HepG2 (cell line): ENCODE measurements around the gene HSPB6. TPM values are rescaled to one million over a fixed set of nuclear protein-coding genes. Genes with fewer than 3 reads are reported as not detected.

Experiments
- ATRX ChIP-seq: sonication (generic); formaldehyde crosslinking; IDR thresholded peaks from 2 replicates; pipeline ENCODE4 v1.4.0; 2020; ENCODE audit warnings: missing genetic modification reagents, borderline replicate concordance
- BHLHE40 ChIP-seq: IDR thresholded peaks from 2 replicates; pipeline ENCODE4 v1.6.1; 2011; ENCODE audit warnings: low read length, improper control_type of control experiment
- BRF2 ChIP-seq: sonication (generic); formaldehyde crosslinking; IDR thresholded peaks from 2 replicates; pipeline ENCODE4 v1.8.1; 2022; ENCODE audit warnings: mild to moderate bottlenecking, missing genetic modification reagents
- ELF1 ChIP-seq: sonication (generic); formaldehyde crosslinking; IDR thresholded peaks from 2 replicates; pipeline ENCODE4 v1.4.0; 2020; ENCODE audit warnings: missing genetic modification reagents
- ETV6 ChIP-seq: sonication (generic); formaldehyde crosslinking; conservative IDR thresholded peaks from 2 replicates; pipeline ENCODE4 v1.4.0; 2020; ENCODE audit warnings: missing genetic modification reagents
- FOXO4 ChIP-seq: sonication (generic); formaldehyde crosslinking; conservative IDR thresholded peaks from 2 replicates; pipeline ENCODE4 v1.8.1; 2023; ENCODE audit warnings: missing genetic modification reagents
- HIC2 ChIP-seq: sonication (generic); formaldehyde crosslinking; IDR thresholded peaks from 2 replicates; pipeline ENCODE4 v1.9.0; 2022; ENCODE audit warnings: low read depth, missing genetic modification reagents
- NR0B2 ChIP-seq: sonication (generic); formaldehyde crosslinking; IDR thresholded peaks from 2 replicates; pipeline ENCODE4 v1.4.0; 2020; ENCODE audit warnings: mild to moderate bottlenecking, missing genetic modification reagents
- PITX1 ChIP-seq: sonication (generic); formaldehyde crosslinking; IDR thresholded peaks from 2 replicates; pipeline ENCODE4 v1.5.1; 2020; ENCODE audit warnings: mild to moderate bottlenecking, missing genetic modification reagents
- POLR2AphosphoS5 ChIP-seq: IDR thresholded peaks from 2 replicates; pipeline ENCODE4 v1.6.1; 2012; ENCODE audit warnings: low read depth, low read length
- RFXANK ChIP-seq: IDR thresholded peaks from 2 replicates; pipeline ENCODE4 v1.6.1; 2016
- SIX4 ChIP-seq: sonication (generic); formaldehyde crosslinking; IDR thresholded peaks from 2 replicates; pipeline ENCODE4 v1.4.0; 2020; ENCODE audit warnings: missing genetic modification reagents
- SMYD3 ChIP-seq: sonication (generic); formaldehyde crosslinking; IDR thresholded peaks from 2 replicates; pipeline ENCODE4 v1.8.1; 2023; ENCODE audit warnings: mild to moderate bottlenecking, missing genetic modification reagents
- USF2 ChIP-seq, 2 experiments: sonication (generic) in 1 of 2; formaldehyde crosslinking in 1 of 2; IDR thresholded peaks; 2 replicates each; pipeline versions ENCODE4 v1.5.1 to v1.6.1; 2011 to 2020; ENCODE audit warnings: borderline replicate concordance in 1 of 2, low read depth in 1 of 2, low read length in 1 of 2, mild to moderate bottlenecking in 1 of 2, missing genetic modification reagents in 1 of 2, moderate library complexity in 1 of 2
- ZBTB3 ChIP-seq: sonication (generic); formaldehyde crosslinking; IDR thresholded peaks from 2 replicates; pipeline ENCODE4 v1.4.0; 2020; ENCODE audit warnings: low read depth, mild to moderate bottlenecking, moderate library complexity, missing genetic modification reagents, borderline replicate concordance
- ZNF136 ChIP-seq: sonication (generic); formaldehyde crosslinking; IDR thresholded peaks from 2 replicates; pipeline ENCODE4 v1.8.1; 2022; ENCODE audit warnings: low read depth, mild to moderate bottlenecking, moderate library complexity, missing genetic modification reagents
- ZNF264 ChIP-seq: sonication (generic); formaldehyde crosslinking; IDR thresholded peaks from 2 replicates; pipeline ENCODE4 v1.4.0; 2020; ENCODE audit warnings: missing genetic modification reagents
- ZSCAN5A ChIP-seq: sonication (generic); formaldehyde crosslinking; IDR thresholded peaks from 2 replicates; pipeline ENCODE4 v1.8.0; 2022; ENCODE audit warnings: mild to moderate bottlenecking, missing genetic modification reagents, borderline replicate concordance
- polyA plus RNA-seq, 8 experiments: library from polyadenylated mRNA; depleted of rRNA in 3 of 8; stranded (reverse) in 7 of 8; unstranded in 1 of 8; fragments of >200 nt; fragmentation: Illumina TruSeq in 4 of 8; extraction: Trizol in 4 of 8; gene quantifications; 2 replicates each; pipeline versions ENCODE4 v1.2.1 to v1.2.3, GENCODE V29; 2011 to 2016; ENCODE audit warnings: low read depth in 4 of 8, missing spikeins in 1 of 8, mixed read lengths in 1 of 8; ENCODE audit not compliant: insufficient read depth in 1 of 8
- total RNA-seq, 5 experiments: library from RNA; depleted of rRNA; stranded (reverse); fragments of >200 nt; fragmentation: Illumina TruSeq; extraction: Trizol; gene quantifications; 2 replicates each; pipeline ENCODE4 v1.2.3, GENCODE V29; 2016; ENCODE audit warnings: low read depth in 1 of 5
- TF ChIP-seq, protein P1 (sequence below): sonication (generic); formaldehyde crosslinking; IDR thresholded peaks from 2 replicates; pipeline ENCODE4 v1.4.0; 2020; ENCODE audit warnings: mild to moderate bottlenecking, low read depth, missing genetic modification reagents

The HSPB6 gene
- total and polyA plus RNA-seq, 2 of the 13 experiments (the other 11 are each of a cell fraction or from before 2014, with no cell fraction given) = 0.18 TPM; not detected in 1

DNA sequence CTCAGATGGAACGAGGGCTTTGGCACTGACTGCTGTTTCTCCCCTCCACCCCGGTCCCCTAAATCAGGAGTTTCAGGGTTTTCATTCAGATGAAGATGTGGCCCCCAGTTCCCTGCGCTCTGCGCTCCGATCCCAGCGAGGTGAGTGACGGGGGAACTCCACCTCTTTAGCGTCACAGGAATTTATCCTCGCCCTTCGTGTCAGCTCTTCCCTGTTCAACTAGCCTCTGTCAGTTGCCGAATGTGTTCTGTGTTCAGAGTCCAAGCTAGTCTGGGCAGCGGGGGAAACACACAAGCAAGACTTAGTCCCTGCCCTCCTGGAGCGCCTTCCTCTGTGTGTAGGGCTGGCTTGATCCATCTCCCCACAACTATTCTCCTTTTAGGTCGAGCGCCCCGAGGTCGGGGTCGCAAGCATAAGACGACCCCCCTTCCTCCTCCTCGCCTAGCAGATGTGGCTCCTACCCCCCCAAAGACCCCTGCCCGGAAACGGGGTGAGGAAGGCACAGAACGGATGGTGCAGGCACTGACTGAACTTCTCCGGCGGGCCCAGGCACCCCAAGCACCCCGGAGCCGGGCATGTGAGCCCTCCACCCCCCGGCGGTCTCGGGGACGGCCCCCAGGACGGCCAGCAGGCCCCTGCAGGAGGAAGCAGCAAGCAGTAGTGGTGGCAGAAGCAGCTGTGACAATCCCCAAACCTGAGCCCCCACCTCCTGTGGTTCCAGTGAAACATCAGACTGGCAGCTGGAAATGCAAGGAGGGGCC is 37.2 kb downstream of the HSPB6 start (continued):
- TF ChIP-seq NR0B2 (CRISPR knock-in tag) (no peak), ZBTB3 (no peak), SIX4 (CRISPR knock-in tag) (no peak), FOXO4 (CRISPR knock-in tag) (no peak), POLR2AphosphoS5 (0 out of 2 replicates have a peak, but pooled peaks have one; percentile 27), ZSCAN5A (CRISPR knock-in tag) (no peak), ZNF136 (CRISPR knock-in tag) (no peak), ZNF264 (CRISPR knock-in tag) (no peak), RFXANK (CRISPR knock-in tag) (no peak), USF2 (IDR thresholded peaks at IDR 0.05; ENCODE audit: low read depth, low read length) (no peak), USF2 (CRISPR knock-in tag; IDR thresholded peaks at IDR 0.05; ENCODE audit: borderline replicate concordance) (no peak), SMYD3 (CRISPR knock-in tag) (no peak), ETV6 (CRISPR knock-in tag) (no peak), BRF2 (no peak), PITX1 (CRISPR knock-in tag) (no peak), ELF1 (CRISPR knock-in tag) (no peak), BHLHE40 (no peak), HIC2 (no peak), ATRX (CRISPR knock-in tag) (no peak)
- TF ChIP-seq, protein P1, sequence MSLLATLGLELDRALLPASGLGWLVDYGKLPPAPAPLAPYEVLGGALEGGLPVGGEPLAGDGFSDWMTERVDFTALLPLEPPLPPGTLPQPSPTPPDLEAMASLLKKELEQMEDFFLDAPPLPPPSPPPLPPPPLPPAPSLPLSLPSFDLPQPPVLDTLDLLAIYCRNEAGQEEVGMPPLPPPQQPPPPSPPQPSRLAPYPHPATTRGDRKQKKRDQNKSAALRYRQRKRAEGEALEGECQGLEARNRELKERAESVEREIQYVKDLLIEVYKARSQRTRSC = no peak
